LNCaP clone FGC (cell line): ENCODE data around the gene MBTPS1.

Source experiments
- DNase-seq: peaks from one replicate; pipeline ENCODE4 v3.0.0-alpha.2; 2011; ENCODE audit warnings: low read depth
- H3K4me3 ChIP-seq: 2 replicates; pipeline ENCODE4 v1.5.1; 2011; ENCODE audit warnings: mild to moderate bottlenecking, low read depth, low read length, control low read depth
- CTCF ChIP-seq: IDR thresholded peaks from 2 replicates; pipeline ENCODE4 v1.5.1; 2012; ENCODE audit warnings: mild to moderate bottlenecking; ENCODE audit not compliant: control insufficient read depth, insufficient read depth; ENCODE audit errors: extremely low read depth

MBTPS1 gene

GRCh38 chr16:84143784-84144199 is 27.1 kb upstream of the MBTPS1 start:
- TF ChIP-seq CTCF: no peak
- DNase-seq: no peak

GRCh38 chr16:84143081-84143480 is 26.3 kb upstream of the MBTPS1 start:
- no peak for TF ChIP-seq CTCF
- no peak overlapping the region for H3K4me3 ChIP-seq
- no peak for DNase-seq

More at GRCh38 chr16:84143784-84144199, 27.1 kb upstream of the MBTPS1 start:
- H3K4me3 ChIP-seq: peak overlapping the region; percentile 84

GRCh38 chr16:84141143-84141670 is 24.5 kb upstream of the MBTPS1 start:
- DNase-seq: no peak

GRCh38 chr16:84139628-84140258 is 23.0 kb upstream of the MBTPS1 start:
- DNase-seq: no peak
- no peak for TF ChIP-seq CTCF

More at GRCh38 chr16:84141143-84141670, 24.5 kb upstream of the MBTPS1 start:
- TF ChIP-seq CTCF: no peak
- no peak overlapping the region for H3K4me3 ChIP-seq

GRCh38 chr16:84138824-84139627 is 22.3 kb upstream of the MBTPS1 start:
- no peak overlapping the region for H3K4me3 ChIP-seq
- no peak for TF ChIP-seq CTCF
- no peak for DNase-seq

More at GRCh38 chr16:84139628-84140258, 23.0 kb upstream of the MBTPS1 start:
- H3K4me3 ChIP-seq: no peak overlapping the region

GRCh38 chr16:84138500-84138823 is 21.7 kb upstream of the MBTPS1 start:
- no peak overlapping the region for H3K4me3 ChIP-seq
- no peak for DNase-seq
- TF ChIP-seq CTCF: no peak
